22Rv1 (cell line): ENCODE results near the gene ATL1.

Experiments
- ZFX ChIP-seq: fragments of 450-650 bp; IDR thresholded peaks from 2 replicates; pipeline ENCODE4 v1.6.1; 2017; ENCODE audit warnings: antibody characterized with exemption, borderline replicate concordance
- TF ChIP-seq, protein P1 (sequence below): fragments of 450-650 bp; IDR thresholded peaks from 2 replicates; pipeline ENCODE4 v1.5.1; 2017; ENCODE audit warnings: mild to moderate bottlenecking

DNA sequence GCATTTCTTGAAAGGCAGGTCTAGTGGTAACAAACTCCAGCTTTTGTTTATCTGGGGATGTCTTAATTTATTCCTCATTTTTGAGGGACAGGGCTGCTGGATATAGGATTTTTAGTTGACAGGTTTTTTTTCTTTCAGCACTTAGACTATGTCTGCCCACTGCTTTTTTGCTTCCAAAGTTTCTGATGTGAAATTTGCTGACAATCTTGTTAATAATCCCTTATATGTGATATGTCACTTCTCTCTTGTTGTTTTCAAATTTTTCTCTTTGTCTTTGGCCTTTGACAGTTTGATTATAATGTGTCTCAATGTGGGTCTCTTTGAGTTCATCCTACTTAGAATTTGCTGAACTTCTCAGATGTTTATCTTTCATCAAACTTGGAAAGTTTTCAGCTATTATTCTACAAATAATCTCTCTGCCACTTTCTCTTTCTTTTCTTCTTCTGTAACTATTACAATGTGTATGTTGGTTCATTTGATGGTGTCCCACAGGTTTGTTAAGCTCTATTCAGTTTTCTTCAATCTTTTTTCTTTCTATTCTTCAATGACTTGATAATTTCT, 9.8 kb downstream of the ATL1 start:
- TF ChIP-seq, protein P1, sequence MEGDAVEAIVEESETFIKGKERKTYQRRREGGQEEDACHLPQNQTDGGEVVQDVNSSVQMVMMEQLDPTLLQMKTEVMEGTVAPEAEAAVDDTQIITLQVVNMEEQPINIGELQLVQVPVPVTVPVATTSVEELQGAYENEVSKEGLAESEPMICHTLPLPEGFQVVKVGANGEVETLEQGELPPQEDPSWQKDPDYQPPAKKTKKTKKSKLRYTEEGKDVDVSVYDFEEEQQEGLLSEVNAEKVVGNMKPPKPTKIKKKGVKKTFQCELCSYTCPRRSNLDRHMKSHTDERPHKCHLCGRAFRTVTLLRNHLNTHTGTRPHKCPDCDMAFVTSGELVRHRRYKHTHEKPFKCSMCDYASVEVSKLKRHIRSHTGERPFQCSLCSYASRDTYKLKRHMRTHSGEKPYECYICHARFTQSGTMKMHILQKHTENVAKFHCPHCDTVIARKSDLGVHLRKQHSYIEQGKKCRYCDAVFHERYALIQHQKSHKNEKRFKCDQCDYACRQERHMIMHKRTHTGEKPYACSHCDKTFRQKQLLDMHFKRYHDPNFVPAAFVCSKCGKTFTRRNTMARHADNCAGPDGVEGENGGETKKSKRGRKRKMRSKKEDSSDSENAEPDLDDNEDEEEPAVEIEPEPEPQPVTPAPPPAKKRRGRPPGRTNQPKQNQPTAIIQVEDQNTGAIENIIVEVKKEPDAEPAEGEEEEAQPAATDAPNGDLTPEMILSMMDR = no peak
- TF ChIP-seq ZFX = no peak
